HCEC 1CT (cell line): Measurements from ENCODE around the gene SPECC1L.

Source experiments
- DNase-seq: peaks from one replicate; pipeline ENCODE4 v3.0.0-alpha.2; 2017

The SPECC1L gene

DNA sequence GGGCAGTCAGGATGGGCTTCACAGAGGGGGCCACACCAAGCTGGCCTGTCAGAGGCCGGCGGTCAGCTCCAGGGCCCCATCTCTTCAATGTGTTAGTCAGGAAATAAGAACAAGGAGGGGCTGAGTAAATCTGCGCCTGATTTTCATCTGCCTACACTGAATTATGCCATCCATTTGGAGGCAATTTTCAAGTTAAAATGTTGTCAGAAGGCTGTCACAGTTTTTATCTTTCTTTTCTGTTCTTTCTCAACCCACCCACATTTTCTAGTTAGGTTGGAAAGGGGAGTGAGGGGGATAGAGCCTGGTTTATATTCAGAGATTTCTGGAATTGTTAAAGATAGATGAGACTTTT lies 175.6 kb downstream of the SPECC1L start:
- DNase-seq, result no peak

- no peak for DNase-seq
Observed at GRCh38 chr22:24450610-24451009, 180.0 kb downstream of the SPECC1L start.

- no peak for DNase-seq
Observed at GRCh38 chr22:24451162-24451561, 180.5 kb downstream of the SPECC1L start.

DNA sequence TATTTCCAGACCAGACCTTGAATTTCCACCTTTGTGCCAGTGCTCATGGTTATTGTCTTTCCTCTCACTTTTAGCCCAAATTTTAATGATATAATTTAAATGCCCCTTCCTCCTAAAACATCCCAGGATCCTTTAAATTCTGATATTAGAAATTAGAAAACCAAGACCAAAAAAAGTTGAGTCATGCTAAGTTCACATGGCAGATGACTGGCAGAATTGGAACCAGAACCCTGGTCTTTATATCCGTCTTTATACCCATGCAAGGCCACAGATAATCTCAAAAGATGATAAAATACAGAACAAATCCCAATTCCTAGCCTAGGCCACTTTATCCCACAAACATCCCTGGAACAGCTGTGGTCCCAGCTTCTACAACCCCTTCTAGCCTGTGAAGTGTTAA lies 183.2 kb downstream of the SPECC1L start:
- DNase-seq, result no peak

- no peak for DNase-seq
Observed at GRCh38 chr22:24455039-24455438, 184.4 kb downstream of the SPECC1L start.

DNA sequence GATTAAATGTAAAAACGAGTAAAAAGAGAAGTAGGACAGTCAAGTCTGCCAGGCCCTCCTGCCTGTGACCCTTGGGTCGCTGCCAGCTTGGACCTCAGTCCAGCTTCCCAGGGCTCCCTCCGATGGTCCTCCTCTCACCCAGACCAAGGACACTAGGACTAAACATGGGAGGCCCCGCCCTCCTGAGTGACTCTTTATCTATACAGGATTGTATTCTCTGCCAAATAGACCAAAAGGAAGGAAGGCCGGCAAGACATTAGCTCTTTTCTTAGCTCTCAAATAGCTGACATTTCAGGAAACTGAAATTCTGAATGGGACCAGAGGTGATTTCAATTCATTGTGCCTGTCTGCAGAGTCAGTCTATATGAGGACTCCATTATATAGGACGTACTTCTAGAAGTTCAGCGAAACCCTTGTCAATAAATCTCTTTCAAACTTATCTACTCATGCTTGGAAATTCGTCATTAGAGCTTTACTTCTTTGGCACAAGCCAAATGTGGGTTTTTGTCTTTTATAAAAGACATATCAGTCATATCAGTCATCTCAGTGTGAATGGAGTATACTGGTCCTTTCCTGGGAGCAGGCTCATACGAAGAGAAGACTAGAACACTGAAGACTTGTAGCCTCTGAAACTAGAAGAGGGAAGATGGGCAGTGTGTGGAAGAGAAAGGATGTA lies 185.3 kb downstream of the SPECC1L start:
- no peak for DNase-seq

DNA sequence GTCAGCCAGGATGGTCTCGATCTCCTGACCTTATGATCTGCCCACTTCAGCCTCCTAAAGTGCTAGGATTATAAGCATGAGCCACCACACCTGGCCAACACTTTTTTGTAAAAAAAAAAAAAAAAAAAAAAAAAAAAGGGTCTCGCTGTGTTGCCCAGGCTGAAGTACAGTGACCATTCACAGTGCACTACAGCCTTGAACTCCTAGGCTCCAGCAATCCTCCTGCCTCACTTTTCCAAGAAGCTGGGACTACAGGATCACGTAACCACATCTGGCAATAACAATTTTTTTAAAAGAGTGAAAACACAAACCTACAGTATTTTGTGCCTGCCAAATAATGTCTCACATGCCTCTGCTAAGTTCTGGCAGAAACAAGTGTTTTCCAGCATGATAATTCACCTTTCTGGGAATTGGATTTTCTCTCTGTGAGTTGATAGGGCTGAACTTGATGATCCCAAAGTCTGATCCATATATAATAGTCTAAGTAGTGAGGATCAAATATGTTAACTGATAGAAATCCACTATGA lies 187.3 kb downstream of the SPECC1L start:
- DNase-seq, result no peak

- no peak for DNase-seq
Observed at GRCh38 chr22:24459911-24460310, 189.3 kb downstream of the SPECC1L start.

GRCh38 chr22:24460418-24461089 lies 189.9 kb downstream of the SPECC1L start:
- DNase-seq, result no peak

- no peak for DNase-seq
Observed at GRCh38 chr22:24463071-24463760, 192.6 kb downstream of the SPECC1L start.

DNA sequence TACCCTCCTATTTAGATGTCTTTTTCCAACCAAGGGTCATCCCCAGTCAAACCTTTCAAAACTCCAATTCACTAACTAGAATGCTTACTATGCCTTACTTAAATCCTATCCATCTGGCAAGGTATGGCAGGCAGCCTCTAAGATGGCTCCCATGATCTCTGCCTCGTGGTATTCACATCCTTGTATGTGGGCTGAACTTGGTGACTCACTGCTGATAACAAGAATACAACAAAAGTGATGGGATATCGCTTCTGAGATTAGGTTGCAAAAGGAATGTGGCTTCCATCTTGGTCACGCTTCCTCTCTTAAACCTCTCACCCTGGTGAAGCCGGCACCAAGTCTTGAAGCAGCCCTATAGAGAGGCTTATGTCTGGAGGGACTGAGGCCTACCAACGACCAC lies 194.9 kb downstream of the SPECC1L start:
- peak; percentile 14 for DNase-seq

DNA sequence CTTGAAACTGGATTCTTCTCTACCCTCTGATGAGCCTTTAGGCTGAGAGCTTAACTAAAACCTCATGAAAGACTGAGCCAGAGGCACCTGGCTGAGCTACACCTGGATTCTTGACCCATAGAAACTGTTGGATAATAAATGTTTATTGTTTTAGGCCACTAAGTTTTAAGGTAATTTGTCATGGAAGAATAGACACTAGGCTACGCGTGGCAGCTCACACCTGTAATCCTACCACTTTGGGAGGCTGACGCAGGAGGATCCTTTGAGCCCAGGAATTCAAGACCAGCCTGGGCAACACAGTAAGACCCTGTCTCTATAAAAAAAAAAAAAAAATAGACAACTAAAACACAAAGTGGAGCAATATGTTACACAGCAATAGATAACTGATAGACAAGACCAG lies 195.3 kb downstream of the SPECC1L start:
- no peak for DNase-seq

DNA sequence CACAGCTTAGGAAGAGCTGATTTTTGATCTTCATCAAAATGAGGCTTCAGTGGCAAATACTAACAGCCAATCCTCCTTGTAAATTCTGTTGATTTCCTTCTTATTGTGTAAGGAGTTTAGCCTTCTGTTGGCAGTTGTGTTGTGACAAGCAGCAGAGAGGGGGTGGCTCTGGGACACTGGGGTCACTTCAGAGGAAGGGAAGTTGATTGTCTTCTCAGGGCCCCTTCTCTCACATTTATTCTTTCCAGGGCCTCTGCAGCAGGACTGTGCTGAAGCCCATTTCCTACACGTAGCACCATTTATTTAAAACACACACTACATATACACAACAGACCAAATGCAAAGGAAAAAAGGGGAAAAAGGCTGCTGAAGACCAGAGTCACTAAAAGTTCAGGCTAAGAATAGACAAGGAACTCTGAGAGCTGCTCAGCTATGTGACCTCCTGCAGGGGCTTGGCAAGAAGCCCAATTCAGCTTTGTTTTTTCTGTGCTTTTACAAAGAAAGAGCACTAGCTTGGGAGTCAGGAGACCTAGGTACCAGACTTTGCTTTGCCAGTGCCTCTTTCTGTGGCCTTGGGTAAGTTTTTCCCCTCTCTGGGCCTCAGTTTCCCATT lies 196.2 kb downstream of the SPECC1L start:
- peak; percentile 43 for DNase-seq

DNA sequence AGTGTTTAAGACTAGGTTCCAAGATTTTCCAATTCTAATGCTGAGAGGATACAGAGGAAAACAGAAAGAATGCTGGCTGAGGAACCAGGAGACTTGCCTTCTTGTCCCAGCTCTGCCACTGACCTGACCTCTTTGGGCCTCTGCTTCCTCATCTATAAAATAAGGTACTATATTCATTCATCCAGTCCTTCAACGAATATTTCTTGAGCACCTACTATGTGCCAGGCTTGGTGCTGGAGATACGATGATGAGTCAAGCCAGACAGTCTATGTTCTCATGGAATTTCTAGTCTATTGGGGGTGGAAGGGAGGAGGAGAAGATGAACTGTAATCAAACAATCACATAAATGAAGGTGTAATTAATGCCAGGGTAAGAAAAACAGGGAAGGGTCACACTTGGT lies 196.7 kb downstream of the SPECC1L start:
- no peak for DNase-seq
